Sigmoid colon (tissue), 4 donors: ENCODE data around the gene COL5A1.

Source experiments
- POLR2A ChIP-seq, 2 donors: fragments of 450-650 bp; IDR thresholded peaks; one replicate each; pipeline ENCODE4 v1.6.1; 2016; ENCODE audit warnings: antibody characterized with exemption in 2 of 2, mild to moderate bottlenecking in 2 of 2, moderate library complexity in 2 of 2
- POLR2AphosphoS5 ChIP-seq, 4 donors: sonication (generic); formaldehyde crosslinking; IDR thresholded peaks; one replicate each; pipeline ENCODE4 v1.6.1; 2017; ENCODE audit warnings: antibody characterized with exemption in 4 of 4
- TF ChIP-seq, protein P1 (sequence below), 4 experiments: fragments of 450-650 bp in 3 of 4; fragments of 200-600 bp in 1 of 4; IDR thresholded peaks; one replicate each; pipeline ENCODE4 v1.5.1; 2016 to 2019; ENCODE audit warnings: antibody characterized with exemption in 4 of 4, mild to moderate bottlenecking in 3 of 4, moderate library complexity in 2 of 4

DNA sequence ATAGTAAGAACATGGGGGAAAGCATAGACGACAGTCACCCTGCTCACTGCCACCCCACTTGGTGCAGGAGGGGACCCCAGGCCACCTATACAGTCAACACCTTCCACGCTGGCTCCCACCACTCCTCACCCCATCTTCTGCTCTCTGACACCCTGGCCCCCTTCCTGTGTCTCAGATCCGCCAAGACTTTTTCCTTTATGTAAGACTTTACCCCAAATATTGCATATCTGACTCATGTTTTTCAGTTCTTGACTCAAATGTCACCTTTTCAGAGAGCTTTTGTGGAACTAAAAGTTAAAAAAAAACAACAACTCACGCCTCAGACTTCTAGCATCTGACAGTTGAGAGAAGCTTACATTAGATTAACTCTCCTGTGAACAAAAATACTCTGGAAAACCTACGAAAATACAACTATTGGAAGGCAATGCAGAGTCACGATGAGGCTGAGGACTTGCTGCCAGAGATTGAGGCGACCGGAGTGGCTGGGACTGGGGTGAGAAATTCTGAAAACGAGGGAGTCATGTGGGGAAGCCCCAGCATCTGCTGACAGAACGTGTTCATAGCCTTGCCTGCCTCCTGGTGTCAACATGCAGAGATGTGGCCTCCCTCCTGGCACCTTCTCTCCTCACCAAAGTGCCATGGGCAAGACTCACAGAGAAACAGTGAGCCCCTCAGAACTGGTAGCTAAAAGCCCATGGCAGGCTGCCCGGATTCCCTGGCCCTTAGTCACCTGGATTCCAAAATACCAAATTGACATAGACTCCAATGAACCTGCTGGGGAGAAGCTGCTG lies 216.6 kb downstream of the COL5A1 start:
- TF ChIP-seq, protein P1, sequence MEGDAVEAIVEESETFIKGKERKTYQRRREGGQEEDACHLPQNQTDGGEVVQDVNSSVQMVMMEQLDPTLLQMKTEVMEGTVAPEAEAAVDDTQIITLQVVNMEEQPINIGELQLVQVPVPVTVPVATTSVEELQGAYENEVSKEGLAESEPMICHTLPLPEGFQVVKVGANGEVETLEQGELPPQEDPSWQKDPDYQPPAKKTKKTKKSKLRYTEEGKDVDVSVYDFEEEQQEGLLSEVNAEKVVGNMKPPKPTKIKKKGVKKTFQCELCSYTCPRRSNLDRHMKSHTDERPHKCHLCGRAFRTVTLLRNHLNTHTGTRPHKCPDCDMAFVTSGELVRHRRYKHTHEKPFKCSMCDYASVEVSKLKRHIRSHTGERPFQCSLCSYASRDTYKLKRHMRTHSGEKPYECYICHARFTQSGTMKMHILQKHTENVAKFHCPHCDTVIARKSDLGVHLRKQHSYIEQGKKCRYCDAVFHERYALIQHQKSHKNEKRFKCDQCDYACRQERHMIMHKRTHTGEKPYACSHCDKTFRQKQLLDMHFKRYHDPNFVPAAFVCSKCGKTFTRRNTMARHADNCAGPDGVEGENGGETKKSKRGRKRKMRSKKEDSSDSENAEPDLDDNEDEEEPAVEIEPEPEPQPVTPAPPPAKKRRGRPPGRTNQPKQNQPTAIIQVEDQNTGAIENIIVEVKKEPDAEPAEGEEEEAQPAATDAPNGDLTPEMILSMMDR (IDR thresholded peaks at IDR 0.05) = no peak
- TF ChIP-seq POLR2AphosphoS5 (IDR thresholded peaks at IDR 0.05) (no peak), POLR2A (IDR thresholded peaks at IDR 0.05) (no peak)
